HepG2 (cell line): ENCODE results near the gene FBXO2. TPM values are rescaled to one million over a fixed set of nuclear protein-coding genes. Genes with fewer than 3 reads are reported as not detected.

Source experiments
- ATF7 ChIP-seq, 2 experiments: fragments of 450-650 bp in 1 of 2; sonication (generic) in 1 of 2; formaldehyde crosslinking in 1 of 2; IDR thresholded peaks; 2 replicates each; pipeline versions ENCODE4 v1.4.0 to v1.6.1; 2016 to 2020; ENCODE audit warnings: antibody characterized with exemption in 1 of 2, mild to moderate bottlenecking in 1 of 2, missing genetic modification reagents in 1 of 2
- MED8 ChIP-seq: sonication (generic); formaldehyde crosslinking; IDR thresholded peaks from 2 replicates; pipeline ENCODE4 v1.8.1; 2023; ENCODE audit warnings: mild to moderate bottlenecking, missing genetic modification reagents; ENCODE audit not compliant: insufficient replicate concordance
- NAIF1 ChIP-seq: sonication (generic); formaldehyde crosslinking; IDR thresholded peaks from 2 replicates; pipeline ENCODE4 v1.5.0; 2020; ENCODE audit warnings: mild to moderate bottlenecking, missing genetic modification reagents, borderline replicate concordance
- POLR2A ChIP-seq, 2 experiments: IDR thresholded peaks; 2 replicates each; pipeline ENCODE4 v1.6.1; 2011; ENCODE audit warnings: low read depth in 2 of 2, low read length in 2 of 2, mild to moderate bottlenecking in 1 of 2, moderate library complexity in 1 of 2; ENCODE audit not compliant: insufficient read depth in 1 of 2
- PPARG ChIP-seq: conservative IDR thresholded peaks from 2 replicates; pipeline ENCODE4 v1.6.1; 2016; ENCODE audit warnings: missing biosample characterization, missing genetic modification reagents
- RFX1 ChIP-seq: fragments of 450-650 bp; IDR thresholded peaks from 2 replicates; pipeline ENCODE4 v1.6.1; 2017
- RXRA ChIP-seq: sonication (generic); formaldehyde crosslinking; IDR thresholded peaks from 2 replicates; pipeline ENCODE4 v1.5.1; 2020; ENCODE audit warnings: missing genetic modification reagents
- SALL1 ChIP-seq: sonication (generic); formaldehyde crosslinking; IDR thresholded peaks from 2 replicates; pipeline ENCODE4 v1.8.0; 2022; ENCODE audit warnings: mild to moderate bottlenecking, missing genetic modification reagents
- YEATS4 ChIP-seq: sonication (generic); formaldehyde crosslinking; IDR thresholded peaks from 2 replicates; pipeline ENCODE4 v1.4.0; 2020; ENCODE audit warnings: missing genetic modification reagents, borderline replicate concordance
- ZBTB1 ChIP-seq: sonication (generic); formaldehyde crosslinking; IDR thresholded peaks from 2 replicates; pipeline ENCODE4 v1.4.0; 2020; ENCODE audit warnings: missing genetic modification reagents, borderline replicate concordance
- ZBTB7A ChIP-seq: sonication (generic); formaldehyde crosslinking; IDR thresholded peaks from 2 replicates; pipeline ENCODE4 v1.8.0; 2022; ENCODE audit warnings: mild to moderate bottlenecking, missing genetic modification reagents
- ZNF343 ChIP-seq: sonication (generic); formaldehyde crosslinking; IDR thresholded peaks from 2 replicates; pipeline ENCODE4 v1.4.0; 2020; ENCODE audit warnings: mild to moderate bottlenecking, missing genetic modification reagents
- ZNF557 ChIP-seq: sonication (generic); formaldehyde crosslinking; IDR thresholded peaks from 2 replicates; pipeline ENCODE4 v1.4.0; 2020; ENCODE audit warnings: missing genetic modification reagents
- ZNF747 ChIP-seq: sonication (generic); formaldehyde crosslinking; IDR thresholded peaks from 2 replicates; pipeline ENCODE4 v1.8.1; 2023; ENCODE audit warnings: missing genetic modification reagents, mild to moderate bottlenecking, borderline replicate concordance
- polyA plus RNA-seq, 8 experiments: library from polyadenylated mRNA; depleted of rRNA in 3 of 8; stranded (reverse) in 7 of 8; unstranded in 1 of 8; fragments of >200 nt; fragmentation: Illumina TruSeq in 4 of 8; extraction: Trizol in 4 of 8; gene quantifications; 2 replicates each; pipeline versions ENCODE4 v1.2.1 to v1.2.3, GENCODE V29; 2011 to 2016; ENCODE audit warnings: low read depth in 4 of 8, missing spikeins in 1 of 8, mixed read lengths in 1 of 8; ENCODE audit not compliant: insufficient read depth in 1 of 8
- total RNA-seq, 5 experiments: library from RNA; depleted of rRNA; stranded (reverse); fragments of >200 nt; fragmentation: Illumina TruSeq; extraction: Trizol; gene quantifications; 2 replicates each; pipeline ENCODE4 v1.2.3, GENCODE V29; 2016; ENCODE audit warnings: low read depth in 1 of 5
- TF ChIP-seq, protein P1 (sequence below): sonication (generic); formaldehyde crosslinking; IDR thresholded peaks from 2 replicates; pipeline ENCODE4; 2020; ENCODE audit warnings: missing genetic modification reagents, mild to moderate bottlenecking, borderline replicate concordance
- TF ChIP-seq, protein P2 (sequence below): sonication (generic); formaldehyde crosslinking; IDR thresholded peaks from 2 replicates; pipeline ENCODE4 v1.4.0; 2020; ENCODE audit warnings: missing genetic modification reagents
- TF ChIP-seq, protein P3 (sequence below), 2 experiments: fragments of 450-650 bp in 1 of 2; sonication (generic) in 1 of 2; formaldehyde crosslinking; IDR thresholded peaks; 2 replicates each; pipeline versions ENCODE4 v1.5.0 to v1.8.0; 2020 to 2022; ENCODE audit warnings: mild to moderate bottlenecking in 1 of 2, missing genetic modification reagents in 1 of 2
- TF ChIP-seq, protein P4 (sequence below): sonication (generic); formaldehyde crosslinking; IDR thresholded peaks from 2 replicates; pipeline ENCODE4 v1.8.0; 2022; ENCODE audit warnings: mild to moderate bottlenecking, missing genetic modification reagents, moderate library complexity
- TF ChIP-seq, protein P5 (sequence below): sonication (generic); formaldehyde crosslinking; IDR thresholded peaks from 2 replicates; pipeline ENCODE4 v1.4.0; 2020; ENCODE audit warnings: low read depth, mild to moderate bottlenecking, missing genetic modification reagents

FBXO2 gene
- total and polyA plus RNA-seq, 2 of the 13 experiments (the other 11 are each of a cell fraction or from before 2014, with no cell fraction given), result 79.3 to 112 TPM

DNA sequence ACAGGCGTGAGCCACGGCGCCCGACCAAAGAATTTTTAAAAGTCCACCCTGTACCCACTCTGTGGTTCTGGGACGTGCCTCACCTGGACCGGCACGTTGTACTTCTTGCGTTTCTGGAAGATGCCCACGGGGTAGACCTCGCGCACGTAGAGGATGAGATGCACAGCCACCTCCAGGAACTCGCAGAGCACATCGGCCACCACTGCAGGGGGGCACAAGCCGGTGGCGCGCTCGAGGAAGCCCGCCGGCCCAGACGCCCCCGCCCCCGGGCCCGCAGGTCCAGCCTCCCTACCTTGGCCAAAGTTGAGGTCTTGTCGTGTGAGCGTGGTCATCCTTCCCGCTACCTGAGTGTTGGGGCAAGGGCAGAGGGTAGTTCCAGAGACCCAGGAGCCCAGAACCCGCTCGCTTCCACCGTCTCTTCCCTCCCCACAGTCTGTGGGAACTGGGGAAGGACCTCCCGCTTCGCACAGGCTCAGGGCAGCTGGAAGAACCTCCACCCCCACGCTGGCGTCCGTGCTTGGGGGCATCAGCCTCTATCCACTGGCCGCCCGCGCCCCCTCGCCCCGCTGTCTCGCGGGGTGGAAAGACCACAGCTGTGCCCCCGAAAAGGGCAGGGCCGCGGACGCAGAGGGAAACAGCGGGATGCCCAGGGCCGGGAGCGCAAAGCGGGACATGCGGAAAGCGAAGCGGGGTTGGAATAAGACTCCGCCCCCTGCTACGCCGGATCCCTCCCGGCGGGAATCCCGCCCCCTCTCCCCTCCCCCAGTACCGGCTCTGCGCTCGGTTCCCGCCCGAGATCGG is 26.2 kb upstream of the FBXO2 start (continued):
- TF ChIP-seq, protein P1, sequence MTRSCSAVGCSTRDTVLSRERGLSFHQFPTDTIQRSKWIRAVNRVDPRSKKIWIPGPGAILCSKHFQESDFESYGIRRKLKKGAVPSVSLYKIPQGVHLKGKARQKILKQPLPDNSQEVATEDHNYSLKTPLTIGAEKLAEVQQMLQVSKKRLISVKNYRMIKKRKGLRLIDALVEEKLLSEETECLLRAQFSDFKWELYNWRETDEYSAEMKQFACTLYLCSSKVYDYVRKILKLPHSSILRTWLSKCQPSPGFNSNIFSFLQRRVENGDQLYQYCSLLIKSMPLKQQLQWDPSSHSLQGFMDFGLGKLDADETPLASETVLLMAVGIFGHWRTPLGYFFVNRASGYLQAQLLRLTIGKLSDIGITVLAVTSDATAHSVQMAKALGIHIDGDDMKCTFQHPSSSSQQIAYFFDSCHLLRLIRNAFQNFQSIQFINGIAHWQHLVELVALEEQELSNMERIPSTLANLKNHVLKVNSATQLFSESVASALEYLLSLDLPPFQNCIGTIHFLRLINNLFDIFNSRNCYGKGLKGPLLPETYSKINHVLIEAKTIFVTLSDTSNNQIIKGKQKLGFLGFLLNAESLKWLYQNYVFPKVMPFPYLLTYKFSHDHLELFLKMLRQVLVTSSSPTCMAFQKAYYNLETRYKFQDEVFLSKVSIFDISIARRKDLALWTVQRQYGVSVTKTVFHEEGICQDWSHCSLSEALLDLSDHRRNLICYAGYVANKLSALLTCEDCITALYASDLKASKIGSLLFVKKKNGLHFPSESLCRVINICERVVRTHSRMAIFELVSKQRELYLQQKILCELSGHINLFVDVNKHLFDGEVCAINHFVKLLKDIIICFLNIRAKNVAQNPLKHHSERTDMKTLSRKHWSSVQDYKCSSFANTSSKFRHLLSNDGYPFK, result no peak
- TF ChIP-seq, protein P2, sequence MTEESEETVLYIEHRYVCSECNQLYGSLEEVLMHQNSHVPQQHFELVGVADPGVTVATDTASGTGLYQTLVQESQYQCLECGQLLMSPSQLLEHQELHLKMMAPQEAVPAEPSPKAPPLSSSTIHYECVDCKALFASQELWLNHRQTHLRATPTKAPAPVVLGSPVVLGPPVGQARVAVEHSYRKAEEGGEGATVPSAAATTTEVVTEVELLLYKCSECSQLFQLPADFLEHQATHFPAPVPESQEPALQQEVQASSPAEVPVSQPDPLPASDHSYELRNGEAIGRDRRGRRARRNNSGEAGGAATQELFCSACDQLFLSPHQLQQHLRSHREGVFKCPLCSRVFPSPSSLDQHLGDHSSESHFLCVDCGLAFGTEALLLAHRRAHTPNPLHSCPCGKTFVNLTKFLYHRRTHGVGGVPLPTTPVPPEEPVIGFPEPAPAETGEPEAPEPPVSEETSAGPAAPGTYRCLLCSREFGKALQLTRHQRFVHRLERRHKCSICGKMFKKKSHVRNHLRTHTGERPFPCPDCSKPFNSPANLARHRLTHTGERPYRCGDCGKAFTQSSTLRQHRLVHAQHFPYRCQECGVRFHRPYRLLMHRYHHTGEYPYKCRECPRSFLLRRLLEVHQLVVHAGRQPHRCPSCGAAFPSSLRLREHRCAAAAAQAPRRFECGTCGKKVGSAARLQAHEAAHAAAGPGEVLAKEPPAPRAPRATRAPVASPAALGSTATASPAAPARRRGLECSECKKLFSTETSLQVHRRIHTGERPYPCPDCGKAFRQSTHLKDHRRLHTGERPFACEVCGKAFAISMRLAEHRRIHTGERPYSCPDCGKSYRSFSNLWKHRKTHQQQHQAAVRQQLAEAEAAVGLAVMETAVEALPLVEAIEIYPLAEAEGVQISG (CRISPR knock-in tag), result peak; percentile 9; the same call in 1 of the 2 replicates
- TF ChIP-seq POLR2A (IDR thresholded peaks at IDR 0.05; ENCODE audit: insufficient read depth in 1 of 2, low read depth in 2 of 2, low read length in 2 of 2) (no peak; a peak in 1 of 4 replicates), NAIF1 (0 out of 2 replicates have a peak, but pooled peaks have one; percentile 58), ZNF557 (CRISPR knock-in tag) (no peak), ZBTB1 (no peak), SALL1 (no peak), RFX1 (no peak), YEATS4 (CRISPR knock-in tag) (no peak), PPARG (CRISPR knock-in tag) (no peak), RXRA (CRISPR knock-in tag) (no peak), MED8 (CRISPR knock-in tag) (peak; percentile 6), ZNF343 (CRISPR knock-in tag) (0 out of 2 replicates have a peak, but pooled peaks have one; percentile 10), ZBTB7A (CRISPR knock-in tag) (0 out of 2 replicates have a peak, but pooled peaks have one; percentile 40), ATF7 (IDR thresholded peaks at IDR 0.05) (no peak), ATF7 (CRISPR knock-in tag; IDR thresholded peaks at IDR 0.05) (0 out of 2 replicates have a peak, but pooled peaks have one; percentile 32), ZNF747 (peak; percentile 48; the same call in 1 of the 2 replicates)
- TF ChIP-seq, protein P3, sequence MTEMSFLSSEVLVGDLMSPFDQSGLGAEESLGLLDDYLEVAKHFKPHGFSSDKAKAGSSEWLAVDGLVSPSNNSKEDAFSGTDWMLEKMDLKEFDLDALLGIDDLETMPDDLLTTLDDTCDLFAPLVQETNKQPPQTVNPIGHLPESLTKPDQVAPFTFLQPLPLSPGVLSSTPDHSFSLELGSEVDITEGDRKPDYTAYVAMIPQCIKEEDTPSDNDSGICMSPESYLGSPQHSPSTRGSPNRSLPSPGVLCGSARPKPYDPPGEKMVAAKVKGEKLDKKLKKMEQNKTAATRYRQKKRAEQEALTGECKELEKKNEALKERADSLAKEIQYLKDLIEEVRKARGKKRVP (CRISPR knock-in tag; IDR thresholded peaks at IDR 0.05), result no peak
- TF ChIP-seq, protein P4, sequence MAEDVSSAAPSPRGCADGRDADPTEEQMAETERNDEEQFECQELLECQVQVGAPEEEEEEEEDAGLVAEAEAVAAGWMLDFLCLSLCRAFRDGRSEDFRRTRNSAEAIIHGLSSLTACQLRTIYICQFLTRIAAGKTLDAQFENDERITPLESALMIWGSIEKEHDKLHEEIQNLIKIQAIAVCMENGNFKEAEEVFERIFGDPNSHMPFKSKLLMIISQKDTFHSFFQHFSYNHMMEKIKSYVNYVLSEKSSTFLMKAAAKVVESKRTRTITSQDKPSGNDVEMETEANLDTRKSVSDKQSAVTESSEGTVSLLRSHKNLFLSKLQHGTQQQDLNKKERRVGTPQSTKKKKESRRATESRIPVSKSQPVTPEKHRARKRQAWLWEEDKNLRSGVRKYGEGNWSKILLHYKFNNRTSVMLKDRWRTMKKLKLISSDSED (CRISPR knock-in tag), result peak; percentile 74; the same call in 1 of the 2 replicates
- TF ChIP-seq, protein P5, sequence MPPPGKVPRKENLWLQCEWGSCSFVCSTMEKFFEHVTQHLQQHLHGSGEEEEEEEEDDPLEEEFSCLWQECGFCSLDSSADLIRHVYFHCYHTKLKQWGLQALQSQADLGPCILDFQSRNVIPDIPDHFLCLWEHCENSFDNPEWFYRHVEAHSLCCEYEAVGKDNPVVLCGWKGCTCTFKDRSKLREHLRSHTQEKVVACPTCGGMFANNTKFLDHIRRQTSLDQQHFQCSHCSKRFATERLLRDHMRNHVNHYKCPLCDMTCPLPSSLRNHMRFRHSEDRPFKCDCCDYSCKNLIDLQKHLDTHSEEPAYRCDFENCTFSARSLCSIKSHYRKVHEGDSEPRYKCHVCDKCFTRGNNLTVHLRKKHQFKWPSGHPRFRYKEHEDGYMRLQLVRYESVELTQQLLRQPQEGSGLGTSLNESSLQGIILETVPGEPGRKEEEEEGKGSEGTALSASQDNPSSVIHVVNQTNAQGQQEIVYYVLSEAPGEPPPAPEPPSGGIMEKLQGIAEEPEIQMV, result peak; percentile 99
